Stimulated activated CD8-positive, alpha-beta memory T cell treated with anti-CD3 and anti-CD28 coated beads, Interleukin-2, amount 100 ng/mL, for 1 hour (primary cell): Measurements from ENCODE around the gene BAD.
"Not testable (repeated sequence)": the region's sequence is repeated elsewhere in the genome, so short reads cannot be mapped to it uniquely, and the experiment has no call there.

Experiments
- DNase-seq, 2 donors: peaks; one replicate each; pipeline ENCODE4 v3.0.0-alpha.2; 2020; ENCODE audit warnings: low read depth in 2 of 2

Gene BAD

GRCh38 chr11:64314805-64315561 is 30.5 kb upstream of the BAD start:
- no peak for DNase-seq

GRCh38 chr11:64314146-64314804 is 29.8 kb upstream of the BAD start:
- no peak for DNase-seq

DNA sequence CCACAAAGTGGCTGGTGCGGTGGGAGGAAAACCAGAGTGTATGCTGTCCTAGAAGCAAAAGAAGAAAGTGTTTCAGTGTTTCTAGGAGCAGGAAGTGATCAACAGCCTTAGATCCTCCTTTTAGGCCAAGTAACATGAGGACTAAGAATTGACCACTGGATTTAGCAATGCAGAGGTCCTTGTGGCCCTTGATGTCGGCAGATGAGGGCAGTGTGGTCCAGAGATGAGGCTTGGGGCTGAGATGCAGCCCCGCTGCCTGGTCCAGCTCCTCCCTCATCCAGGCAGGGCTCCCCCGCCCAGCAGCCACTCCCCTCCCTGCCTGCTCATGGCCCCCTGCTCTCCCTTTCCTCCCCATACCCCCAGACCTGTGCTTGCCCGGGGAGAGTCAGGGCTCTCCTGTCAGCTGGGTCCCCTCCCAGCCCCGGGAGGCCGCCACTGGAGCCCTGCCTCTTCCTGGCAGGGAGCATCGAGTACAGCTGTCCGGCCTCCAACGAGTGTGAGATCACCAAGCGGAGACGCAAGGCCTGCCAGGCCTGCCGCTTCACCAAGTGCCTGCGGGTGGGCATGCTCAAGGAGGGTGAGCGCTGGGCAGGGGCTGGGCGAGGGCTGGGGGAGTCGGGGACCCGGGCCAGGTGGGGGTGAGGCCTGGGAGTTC is 29.2 kb upstream of the BAD start:
- DNase-seq: no peak

GRCh38 chr11:64312947-64313346 is 28.5 kb upstream of the BAD start:
- DNase-seq: no peak

GRCh38 chr11:64307795-64308194 is 23.3 kb upstream of the BAD start:
- not testable (repeated sequence) for DNase-seq

DNA sequence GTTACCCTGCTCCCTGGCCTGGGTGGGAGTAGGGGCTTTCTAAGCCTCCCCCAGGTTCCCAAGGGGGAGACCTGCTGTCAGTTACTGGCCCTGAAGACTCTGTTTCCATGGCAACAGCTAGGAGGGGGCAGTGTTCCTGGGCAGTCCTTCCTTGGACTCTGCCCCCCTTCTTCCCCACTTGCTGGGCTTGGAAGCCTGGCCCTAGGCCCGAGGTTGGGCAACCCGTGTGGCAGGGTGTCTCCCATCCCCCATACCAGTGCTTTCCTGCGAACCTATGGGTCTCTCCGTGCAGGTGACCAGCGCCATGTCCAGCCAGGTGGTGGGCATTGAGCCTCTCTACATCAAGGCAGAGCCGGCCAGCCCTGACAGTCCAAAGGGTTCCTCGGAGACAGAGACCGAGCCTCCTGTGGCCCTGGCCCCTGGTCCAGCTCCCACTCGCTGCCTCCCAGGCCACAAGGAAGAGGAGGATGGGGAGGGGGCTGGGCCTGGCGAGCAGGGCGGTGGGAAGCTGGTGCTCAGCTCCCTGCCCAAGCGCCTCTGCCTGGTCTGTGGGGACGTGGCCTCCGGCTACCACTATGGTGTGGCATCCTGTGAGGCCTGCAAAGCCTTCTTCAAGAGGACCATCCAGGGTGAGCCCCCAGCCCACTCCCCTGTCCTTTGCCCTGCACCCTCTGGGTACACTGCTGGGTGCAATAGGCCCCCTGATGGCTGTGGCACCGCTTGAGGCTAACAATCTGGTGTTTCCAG is 22.6 kb upstream of the BAD start:
- no peak for DNase-seq

DNA sequence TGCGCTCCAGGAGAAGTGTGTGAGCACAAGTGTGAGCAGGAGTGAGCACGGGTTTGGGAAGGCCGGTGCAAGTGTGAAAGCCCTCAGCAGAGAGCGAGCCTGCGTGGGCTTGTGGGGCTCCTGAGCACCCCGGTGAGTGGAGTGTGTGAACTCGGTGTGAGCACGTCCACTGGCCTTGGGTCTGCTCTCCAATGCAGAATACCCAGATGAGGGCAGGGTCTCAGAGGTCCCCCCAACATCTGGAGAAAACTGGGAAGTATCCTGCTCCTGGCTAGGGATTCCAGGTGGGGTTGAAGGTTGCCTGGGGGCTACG is 22.1 kb upstream of the BAD start:
- no peak for DNase-seq

DNA sequence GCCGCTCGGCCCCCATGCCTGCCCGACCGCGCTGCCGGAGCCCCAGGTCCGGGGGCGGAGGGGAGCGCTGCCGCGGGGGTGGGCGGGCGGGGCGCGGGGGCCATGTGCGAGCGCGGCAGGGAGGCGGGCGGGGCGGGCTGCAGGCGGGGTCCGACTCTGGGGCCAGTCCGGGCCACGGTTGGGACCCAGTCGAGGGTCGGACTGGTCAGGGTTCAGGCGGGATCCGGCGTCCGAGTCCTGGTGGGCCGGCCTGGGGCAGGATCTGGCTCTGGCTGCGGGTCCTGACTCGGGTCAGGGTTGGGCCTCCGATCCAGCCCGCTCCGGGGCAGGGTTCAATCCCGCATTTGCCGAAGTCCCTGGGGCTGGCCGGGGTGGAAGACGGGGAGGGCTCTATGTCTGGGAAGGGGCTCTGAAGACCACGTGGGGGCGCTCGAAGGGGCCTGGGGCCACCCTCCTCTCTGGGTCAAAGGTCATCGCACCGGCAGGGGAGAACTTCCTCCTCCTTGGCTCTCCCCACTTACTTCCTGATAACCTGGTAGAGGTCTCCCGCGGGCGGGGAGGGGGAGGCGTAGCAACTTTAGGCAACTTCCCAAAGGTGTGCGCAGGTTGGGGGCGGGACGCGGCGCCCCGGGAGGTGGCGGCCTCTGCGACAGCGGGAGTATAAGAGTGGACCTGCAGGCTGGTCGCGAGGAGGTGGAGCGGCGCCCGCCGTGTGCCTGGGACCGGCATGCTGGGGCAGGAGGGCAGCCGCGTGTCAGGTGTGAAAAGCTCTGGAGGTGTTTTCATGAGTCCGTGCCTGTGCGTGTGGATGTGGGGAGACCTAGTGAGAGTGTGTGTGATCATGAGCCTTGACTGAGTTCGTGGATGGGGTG is 21.5 kb upstream of the BAD start:
- peak; percentile 40 to 49 for DNase-seq

GRCh38 chr11:64305075-64305690 is 20.7 kb upstream of the BAD start, which contains the start of gene ESRRA:
Gene ESRRA, plus strand, starts transcription at chr11:64305524. Its CDS starts 1,656 bp downstream, at chr11:64307180.
- peak; percentile 99 to 100 for DNase-seq

DNA sequence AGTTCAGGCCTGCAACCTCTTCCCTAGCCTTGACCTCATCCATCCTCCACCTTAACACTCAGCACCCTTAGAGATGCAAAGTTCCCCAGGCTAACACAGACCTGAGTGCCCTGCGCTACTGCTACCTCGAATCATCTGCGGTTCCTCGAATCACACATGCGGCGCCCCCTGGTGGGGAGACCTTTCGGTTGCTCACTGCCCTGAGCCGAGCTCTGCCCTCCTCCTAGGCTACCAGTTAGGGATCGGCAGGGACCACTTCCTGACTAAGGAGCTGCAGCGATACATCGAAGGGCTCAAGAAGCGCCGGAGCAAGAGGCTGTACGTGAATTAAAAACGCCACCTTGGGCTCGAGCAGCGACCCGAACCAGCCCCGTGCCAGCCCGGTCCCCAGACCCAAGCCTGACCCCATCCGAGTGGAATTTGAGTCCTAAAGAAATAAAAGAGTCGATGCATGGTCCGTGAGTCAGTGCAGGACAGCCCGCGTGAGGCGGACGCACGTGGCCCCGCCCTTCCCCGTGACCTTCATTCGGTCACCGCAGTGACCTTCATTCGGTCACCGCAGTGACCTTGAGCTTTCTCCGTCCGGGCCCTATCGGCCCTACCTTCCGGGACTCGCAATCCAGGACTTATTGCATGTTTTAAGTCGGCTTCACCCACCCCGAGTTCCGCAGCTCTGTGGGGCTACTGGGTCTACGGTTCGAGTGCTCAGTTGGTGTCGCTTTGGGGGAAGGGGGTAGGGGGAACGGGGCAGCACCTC is 20.0 kb upstream of the BAD start:
- DNase-seq: peak; percentile 88 to 92

DNA sequence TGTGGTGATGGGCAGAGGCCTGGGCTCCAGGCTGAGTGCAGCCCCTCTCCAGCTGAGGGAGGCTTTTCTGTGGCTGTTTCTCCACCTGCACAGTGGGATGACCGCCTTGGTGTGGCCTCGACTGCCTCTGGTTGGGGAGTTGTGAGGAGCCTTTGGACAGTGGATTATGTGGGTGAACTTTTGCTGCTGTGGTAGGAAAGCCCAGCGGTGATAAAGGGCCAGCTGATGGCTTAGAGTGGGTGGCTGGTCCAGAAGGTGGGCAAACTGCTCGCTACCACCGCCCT is 19.5 kb upstream of the BAD start:
- DNase-seq: no peak

- DNase-seq: no peak
Measured at GRCh38 chr11:64303109-64304031, 18.9 kb upstream of the BAD start.

DNA sequence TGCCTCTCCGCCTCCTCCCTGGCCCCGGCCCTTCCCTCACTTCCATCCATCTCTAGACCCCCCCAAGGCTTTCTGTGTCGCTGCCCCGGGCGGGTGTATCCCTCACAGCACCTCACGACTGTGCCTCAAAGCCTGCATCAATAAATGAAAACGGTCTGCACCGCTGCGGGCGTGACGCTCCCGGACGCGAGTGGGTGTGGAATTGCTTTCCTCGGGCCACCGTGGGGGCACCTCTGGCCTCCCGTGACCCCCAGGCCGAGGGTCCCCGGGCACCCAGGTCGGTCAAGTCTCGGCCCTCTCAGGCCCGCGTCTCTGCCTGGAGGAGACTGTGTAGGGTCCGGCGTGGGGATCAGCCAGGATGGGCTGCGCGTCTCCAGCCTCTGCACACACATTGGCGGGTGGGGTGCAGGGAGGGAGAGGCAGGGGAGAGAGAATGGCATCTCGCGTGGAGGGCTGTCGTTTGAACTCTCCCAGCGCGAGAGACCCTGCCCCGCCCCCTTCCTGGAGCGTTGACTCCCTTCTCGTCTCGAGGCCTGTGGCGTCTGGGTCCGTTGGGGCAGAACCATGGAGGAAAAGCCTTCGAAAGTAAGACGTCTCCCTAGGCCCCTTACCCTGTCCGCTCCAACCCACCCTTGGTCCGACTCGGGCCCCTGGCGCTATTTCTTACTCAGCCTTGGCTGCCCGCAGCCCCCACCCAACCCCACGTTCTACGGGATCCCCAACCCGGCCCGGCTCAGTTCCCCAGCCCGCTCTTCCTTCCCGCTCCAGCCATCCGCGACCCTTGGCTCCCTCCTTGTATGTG is 15.6 kb upstream of the BAD start, which contains the start of gene CATSPERZ:
Gene CATSPERZ, plus strand, starts transcription at position 512 of the 802 bp plus-strand sequence. Its CDS starts 53 bp downstream, at position 565.
- DNase-seq: no peak

DNA sequence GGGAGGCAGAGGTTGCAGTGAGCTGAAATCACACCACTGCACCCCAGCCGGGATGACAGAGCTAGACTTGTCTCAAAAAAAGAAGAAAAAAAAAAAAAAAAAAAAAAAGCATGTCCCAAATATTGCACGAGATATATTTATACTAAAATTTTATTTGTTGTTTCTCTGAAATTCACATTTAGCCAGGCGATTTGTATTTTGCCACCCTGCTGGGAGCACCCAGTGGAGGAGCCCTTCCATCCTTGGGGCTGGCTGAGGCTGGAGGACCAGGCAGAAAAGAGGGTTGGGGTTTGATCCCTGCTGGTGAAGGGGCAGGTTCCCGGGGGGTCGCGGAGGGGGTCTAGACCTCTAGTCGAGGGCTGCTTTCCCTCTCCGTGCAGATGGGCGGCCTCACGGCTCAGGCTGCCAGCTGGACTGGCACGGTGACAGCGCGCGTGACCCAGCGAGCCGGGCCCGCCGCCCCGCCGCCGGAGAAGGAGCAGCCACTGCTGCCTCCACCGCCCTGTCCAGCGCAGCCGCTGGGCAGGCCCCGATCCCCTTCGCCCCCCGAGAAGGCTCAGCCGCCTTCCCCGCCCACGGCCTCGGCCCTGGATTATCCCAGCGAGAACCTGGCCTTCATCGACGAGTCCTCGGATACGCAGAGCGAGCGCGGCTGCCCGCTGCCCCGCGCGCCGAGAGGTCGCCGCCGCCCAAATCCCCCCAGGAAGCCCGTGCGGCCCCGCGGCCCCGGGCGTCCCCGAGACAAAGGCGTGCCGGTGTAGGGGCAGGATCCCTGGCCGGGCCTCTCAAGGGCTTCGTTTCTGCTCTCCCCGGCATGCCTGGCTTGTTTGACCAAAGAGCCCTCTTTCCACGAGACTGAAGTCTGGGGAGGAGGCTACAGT is 14.7 kb upstream of the BAD start:
- no peak for DNase-seq

DNA sequence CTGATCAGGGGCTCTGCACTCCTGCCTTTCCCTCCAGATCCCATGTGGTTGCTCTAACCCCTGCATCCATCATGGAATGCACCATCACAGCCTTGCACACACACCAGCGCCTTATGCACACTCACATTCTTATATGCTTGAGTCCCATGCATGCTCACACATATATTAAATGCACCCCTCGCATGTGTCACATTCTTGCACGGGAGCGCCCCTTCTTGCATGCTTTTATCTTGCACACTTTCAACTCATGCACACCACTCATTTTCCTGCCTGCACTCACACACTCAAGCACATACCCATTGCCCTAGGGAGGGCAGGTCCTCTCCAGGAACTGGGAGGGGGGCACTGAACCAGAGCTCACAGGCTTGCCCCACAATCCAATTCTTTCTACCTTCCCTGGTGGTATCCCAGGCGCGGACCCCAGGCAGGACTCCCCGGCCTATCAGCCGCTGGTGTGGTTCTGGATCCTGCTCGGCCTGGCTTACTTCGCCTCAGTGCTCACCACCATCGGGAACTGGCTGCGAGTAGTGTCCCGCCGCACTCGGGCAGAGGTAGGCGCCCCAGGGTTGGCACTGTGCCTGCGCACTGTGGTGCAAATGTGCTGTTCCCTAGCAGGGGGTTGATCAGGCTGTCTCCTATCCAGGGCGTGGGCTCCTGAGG is 13.4 kb upstream of the BAD start:
- DNase-seq: no peak

GRCh38 chr11:64296830-64297698 is 12.6 kb upstream of the BAD start:
- no peak for DNase-seq
